GM11168 (cell line): ENCODE results near the gene IFIT1.
"Not testable (repeated sequence)": the region's sequence is repeated elsewhere in the genome, so short reads cannot be mapped to it uniquely, and the experiment has no call there.

ENCODE experiments used
- in situ Hi-C: fragments of 300-500 bp; cut with MboI; formaldehyde crosslinking; loops from one replicate; pipeline ENCODE4 v1.12.0; 2022; ENCODE audit warnings: low sequenced_read_pairs; ENCODE audit not compliant: unreplicated experiment

Gene IFIT1

GRCh38 chr10:89392974-89393373 is 551 bp downstream of the IFIT1 start:
- in situ Hi-C loops: no loop called here

GRCh38 chr10:89393898-89394297 is 1.5 kb downstream of the IFIT1 start:
- in situ Hi-C loops: no loop called here

- in situ Hi-C loops: no loop called here
Observed at GRCh38 chr10:89395141-89395540, 2.7 kb downstream of the IFIT1 start.

- in situ Hi-C loops: no loop called here
Observed at GRCh38 chr10:89398003-89398749, 5.8 kb downstream of the IFIT1 start.

GRCh38 chr10:89399956-89400355 is 7.5 kb downstream of the IFIT1 start:
- in situ Hi-C loops: no loop called here

- in situ Hi-C loops: no loop called here
Observed at GRCh38 chr10:89403043-89403442, 10.6 kb downstream of the IFIT1 start.

- in situ Hi-C loops: no loop called here
Observed at GRCh38 chr10:89404104-89405047, 12.0 kb downstream of the IFIT1 start.

- in situ Hi-C loops: not testable (repeated sequence)
Observed at GRCh38 chr10:89406178-89406577, 13.8 kb downstream of the IFIT1 start.

- in situ Hi-C loops: not testable (repeated sequence)
Observed at GRCh38 chr10:89407792-89408191, 15.4 kb downstream of the IFIT1 start.

- in situ Hi-C loops: not testable (repeated sequence)
Observed at GRCh38 chr10:89409282-89409681, 16.9 kb downstream of the IFIT1 start.

GRCh38 chr10:89410551-89410950 is 18.1 kb downstream of the IFIT1 start:
- in situ Hi-C loops: not testable (repeated sequence)

- in situ Hi-C loops: not testable (repeated sequence)
Observed at GRCh38 chr10:89411135-89411534, 18.7 kb downstream of the IFIT1 start.

- in situ Hi-C loops: not testable (repeated sequence)
Observed at GRCh38 chr10:89412276-89412675, 19.9 kb downstream of the IFIT1 start.

GRCh38 chr10:89413398-89413912 is 21.0 kb downstream of the IFIT1 start:
- in situ Hi-C loops: no loop called here

GRCh38 chr10:89414146-89414878 is 21.9 kb downstream of the IFIT1 start, which contains the start of gene IFIT5:
IFIT5 (plus strand) TSS chr10:89414568; CDS start chr10:89414799, 231 bp downstream.
- in situ Hi-C loops: no loop called here

GRCh38 chr10:89414879-89415821 is 22.7 kb downstream of the IFIT1 start:
- in situ Hi-C loops: no loop called here

GRCh38 chr10:89416465-89416864 is 24.0 kb downstream of the IFIT1 start:
- in situ Hi-C loops: no loop called here

GRCh38 chr10:89419548-89419947 is 27.1 kb downstream of the IFIT1 start:
- in situ Hi-C loops: no loop called here

GRCh38 chr10:89421018-89421476 is 28.6 kb downstream of the IFIT1 start:
- in situ Hi-C loops: no loop called here
